NCI-H345 treated with DMSO at 0.1 percent for 48 hours (cell line): ENCODE results near the gene KARS1.

Experiments used
- DNase-seq: peaks from one replicate; lab custom pipeline; 2025; ENCODE audit not compliant: unreplicated experiment; lab: John Stamatoyannopoulos, UW

Gene KARS1

GRCh38 chr16:75588716-75589115 is 58.7 kb downstream of the KARS1 start:
- no peak for DNase-seq

DNA sequence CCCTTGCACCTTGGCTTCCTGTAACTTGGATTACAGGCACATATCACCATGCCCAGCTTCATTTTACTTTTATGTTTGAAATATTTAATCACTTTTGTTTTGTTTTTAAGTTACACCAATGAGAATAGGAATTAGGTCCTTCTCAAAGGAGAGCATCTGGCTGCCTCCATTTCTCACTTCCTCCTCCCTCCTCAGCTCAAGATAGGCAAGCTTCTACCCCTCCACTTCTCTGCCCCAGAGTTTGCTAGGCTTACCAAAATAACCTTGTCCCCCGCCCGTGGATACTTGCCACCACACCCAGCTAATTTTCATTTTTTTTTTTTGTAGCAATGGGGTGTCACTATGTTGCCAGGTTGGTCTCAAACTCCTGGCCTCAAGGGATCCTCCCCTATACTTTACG is 63.4 kb downstream of the KARS1 start:
- no peak for DNase-seq

DNA sequence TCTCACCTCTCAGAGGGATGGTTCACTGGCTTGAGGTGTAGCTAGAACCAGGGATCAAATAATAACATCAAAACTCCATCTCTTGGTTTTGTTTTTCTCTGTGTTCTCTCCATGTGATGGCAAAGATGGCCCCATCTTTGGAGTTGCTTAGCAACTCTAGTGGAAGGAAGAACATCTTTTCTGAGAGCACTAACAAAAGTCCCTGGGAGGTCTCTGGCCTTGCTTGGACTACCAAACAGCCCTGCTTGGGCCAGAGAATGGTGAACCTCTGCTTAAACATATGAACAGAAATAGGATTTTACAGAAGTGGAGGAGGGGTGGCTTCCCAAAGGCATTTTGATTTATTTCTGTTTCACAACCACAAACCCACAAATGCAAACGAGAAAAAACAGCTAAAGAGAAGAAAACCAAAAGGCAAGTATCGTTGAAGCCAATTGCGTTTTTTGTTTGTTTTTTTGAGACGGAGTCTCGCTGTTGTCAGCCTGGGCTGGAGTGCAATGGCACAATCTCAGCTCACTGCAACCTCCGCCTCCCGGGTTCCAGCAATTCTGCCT is 68.1 kb downstream of the KARS1 start:
- DNase-seq, result no peak

DNA sequence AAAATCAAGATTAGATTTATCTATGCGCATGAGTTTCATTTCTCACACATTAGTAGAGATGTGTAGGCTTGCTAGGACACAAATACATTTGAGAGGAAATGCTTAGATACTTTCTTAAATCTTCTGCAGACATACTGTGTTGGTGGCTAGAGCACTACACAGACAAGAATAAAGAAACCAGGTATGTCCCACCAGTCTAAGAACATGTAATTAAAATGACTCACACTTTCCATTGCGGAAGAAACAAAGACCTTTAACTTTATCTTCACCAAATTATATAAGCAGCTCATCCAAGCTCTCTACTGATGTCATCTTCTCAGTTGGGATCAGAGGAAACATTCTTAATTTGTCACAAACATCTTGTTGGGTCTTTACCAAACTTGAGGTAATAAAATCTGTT is 68.7 kb downstream of the KARS1 start:
- no peak for DNase-seq

- DNase-seq, result no peak
Observed at GRCh38 chr16:75578212-75578611, 69.3 kb downstream of the KARS1 start.
